ENCODE measurements around the gene P2RX7.
"Not testable (repeated sequence)": the region's sequence is repeated elsewhere in the genome, so short reads cannot be mapped to it uniquely, and the experiment has no call there.

P2RX7 gene

DNA sequence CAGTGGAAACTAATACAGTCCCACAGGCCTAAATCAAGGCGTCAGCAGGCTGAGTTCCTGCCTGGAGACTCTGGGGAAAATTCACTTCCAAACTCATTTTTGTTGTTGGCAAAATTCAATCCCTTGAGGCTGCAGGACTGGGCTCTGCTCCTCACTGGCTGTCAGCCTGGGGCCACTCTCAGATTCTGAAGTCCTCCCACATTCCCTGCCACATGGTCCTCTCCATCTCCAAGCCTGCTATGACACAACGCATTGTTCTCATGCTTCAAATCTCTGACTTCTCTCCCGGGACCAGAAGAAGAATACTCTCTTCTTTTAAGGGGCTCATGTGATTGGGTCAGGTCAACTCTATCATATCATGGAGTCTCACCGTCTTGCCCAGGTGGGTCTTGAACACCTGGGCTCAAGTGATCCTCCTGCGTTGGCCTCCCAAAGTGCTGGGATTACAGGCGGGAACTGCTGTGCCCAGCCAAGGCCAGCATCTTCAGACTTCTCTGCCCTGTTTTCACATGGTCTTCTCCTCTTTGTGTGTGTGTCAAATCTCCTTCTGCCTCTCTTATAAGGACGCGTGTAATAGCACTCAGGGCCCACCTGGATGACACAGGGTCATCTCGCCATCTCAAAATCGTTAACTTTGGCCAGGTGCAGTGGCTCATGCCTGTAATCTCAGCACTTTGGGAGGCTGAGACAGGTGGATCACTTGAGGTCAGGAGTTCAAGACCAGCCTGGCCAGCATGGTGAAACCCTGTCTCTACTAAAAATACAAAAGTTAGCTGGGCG, 9.7 kb downstream of the P2RX7 start:
- no peaks in the 10 kb centered on the region for H3F3A ChIP-seq (ENCODE audit: insufficient read depth, low read length)
- H3K36me3 ChIP-seq (ENCODE audit: insufficient read depth, low read length) = no peaks in the 10 kb centered on the region; the same call in 1 of the 2 replicates
- H3K4me3 ChIP-seq (ENCODE audit: low read depth, low read length, poor library complexity, severe bottlenecking) = no peak overlapping the region
- no peaks in the 10 kb centered on the region for H3K79me2 ChIP-seq (ENCODE audit: insufficient read depth, low read length)
- H3K9me2 ChIP-seq (ENCODE audit: low read depth, low read length) = no peaks in the 10 kb centered on the region
- H3K27ac ChIP-seq (ENCODE audit: low read depth, low read length, poor library complexity, severe bottlenecking) = no peak overlapping the region
- TF ChIP-seq, protein P1, sequence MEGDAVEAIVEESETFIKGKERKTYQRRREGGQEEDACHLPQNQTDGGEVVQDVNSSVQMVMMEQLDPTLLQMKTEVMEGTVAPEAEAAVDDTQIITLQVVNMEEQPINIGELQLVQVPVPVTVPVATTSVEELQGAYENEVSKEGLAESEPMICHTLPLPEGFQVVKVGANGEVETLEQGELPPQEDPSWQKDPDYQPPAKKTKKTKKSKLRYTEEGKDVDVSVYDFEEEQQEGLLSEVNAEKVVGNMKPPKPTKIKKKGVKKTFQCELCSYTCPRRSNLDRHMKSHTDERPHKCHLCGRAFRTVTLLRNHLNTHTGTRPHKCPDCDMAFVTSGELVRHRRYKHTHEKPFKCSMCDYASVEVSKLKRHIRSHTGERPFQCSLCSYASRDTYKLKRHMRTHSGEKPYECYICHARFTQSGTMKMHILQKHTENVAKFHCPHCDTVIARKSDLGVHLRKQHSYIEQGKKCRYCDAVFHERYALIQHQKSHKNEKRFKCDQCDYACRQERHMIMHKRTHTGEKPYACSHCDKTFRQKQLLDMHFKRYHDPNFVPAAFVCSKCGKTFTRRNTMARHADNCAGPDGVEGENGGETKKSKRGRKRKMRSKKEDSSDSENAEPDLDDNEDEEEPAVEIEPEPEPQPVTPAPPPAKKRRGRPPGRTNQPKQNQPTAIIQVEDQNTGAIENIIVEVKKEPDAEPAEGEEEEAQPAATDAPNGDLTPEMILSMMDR (IDR thresholded peaks at IDR 0.05; ENCODE audit: low read length) = no peak
- TF ChIP-seq EZH2 (IDR thresholded peaks at IDR 0.05; ENCODE audit: borderline replicate concordance, low read length) = no peak
- no peak overlapping the region for H3K9ac ChIP-seq (ENCODE audit: low read length)
- H3K27me3 ChIP-seq (ENCODE audit: insufficient read depth, low read length) = no peaks in the 10 kb centered on the region; the same call in 1 of the 2 replicates
- H3K4me2 ChIP-seq (ENCODE audit: low read length) = no peak overlapping the region
- peaks cover 18% of the 10 kb centered on the region for H3K4me1 ChIP-seq (ENCODE audit: insufficient read depth, low read length, severe bottlenecking)
- no peaks in the 10 kb centered on the region for H3K9me3 ChIP-seq (ENCODE audit: low read length)
- H4K20me1 ChIP-seq (ENCODE audit: insufficient read depth, low read length) = no peaks in the 10 kb centered on the region
- H2AFZ ChIP-seq (ENCODE audit: low read length) = no peak overlapping the region

GRCh38 chr12:121144416-121144914, 11.8 kb downstream of the P2RX7 start:
- no peaks in the 10 kb centered on the region; the same call in 1 of the 2 replicates for H3K27me3 ChIP-seq (ENCODE audit: insufficient read depth, low read length)
- H3K9me2 ChIP-seq (ENCODE audit: low read depth, low read length) = no peaks in the 10 kb centered on the region
- H3F3A ChIP-seq (ENCODE audit: insufficient read depth, low read length) = no peaks in the 10 kb centered on the region
- H3K79me2 ChIP-seq (ENCODE audit: insufficient read depth, low read length) = no peaks in the 10 kb centered on the region
- H3K4me3 ChIP-seq (ENCODE audit: low read depth, low read length, poor library complexity, severe bottlenecking) = no peak overlapping the region
- H3K9ac ChIP-seq (ENCODE audit: low read length) = no peak overlapping the region
- no peaks in the 10 kb centered on the region; the same call in 1 of the 2 replicates for H3K36me3 ChIP-seq (ENCODE audit: insufficient read depth, low read length)
- peaks cover 18% of the 10 kb centered on the region for H3K4me1 ChIP-seq (ENCODE audit: insufficient read depth, low read length, severe bottlenecking)
- H2AFZ ChIP-seq (ENCODE audit: low read length) = no peak overlapping the region
- H3K9me3 ChIP-seq (ENCODE audit: low read length) = no peaks in the 10 kb centered on the region
- no peak overlapping the region for H3K27ac ChIP-seq (ENCODE audit: low read depth, low read length, poor library complexity, severe bottlenecking)
- no peak overlapping the region for H3K4me2 ChIP-seq (ENCODE audit: low read length)
- TF ChIP-seq, protein P1 (IDR thresholded peaks at IDR 0.05; ENCODE audit: low read length) = no peak
- TF ChIP-seq EZH2 (IDR thresholded peaks at IDR 0.05; ENCODE audit: borderline replicate concordance, low read length) = no peak
- no peaks in the 10 kb centered on the region for H4K20me1 ChIP-seq (ENCODE audit: insufficient read depth, low read length)

DNA sequence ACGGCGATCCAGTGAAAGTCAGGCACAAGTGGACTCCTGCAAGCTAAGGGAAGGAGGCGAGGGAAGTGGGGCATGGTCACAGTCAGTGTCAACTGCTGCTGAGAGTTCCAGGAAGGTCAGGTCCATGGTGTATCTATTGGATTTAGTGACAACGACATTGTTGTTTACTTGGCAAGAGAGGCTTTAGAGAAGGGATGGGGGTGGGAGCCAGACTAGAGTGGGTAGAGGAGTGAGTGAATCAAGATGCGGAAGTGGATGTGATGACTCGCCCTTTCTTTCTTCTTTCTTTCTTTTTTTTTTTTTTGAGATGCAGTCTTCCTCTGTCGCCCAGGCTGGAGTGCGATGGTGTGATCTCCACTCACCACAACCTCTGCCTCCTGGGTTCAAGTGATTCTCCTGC, 12.5 kb downstream of the P2RX7 start:
- no peaks in the 10 kb centered on the region for H3K9me3 ChIP-seq (ENCODE audit: low read length)
- H3K36me3 ChIP-seq (ENCODE audit: insufficient read depth, low read length) = no peaks in the 10 kb centered on the region; the same call in 1 of the 2 replicates
- TF ChIP-seq, protein P1 (IDR thresholded peaks at IDR 0.05; ENCODE audit: low read length) = no peak
- TF ChIP-seq EZH2 (IDR thresholded peaks at IDR 0.05; ENCODE audit: borderline replicate concordance, low read length) = no peak
- no peaks in the 10 kb centered on the region for H3F3A ChIP-seq (ENCODE audit: insufficient read depth, low read length)
- H4K20me1 ChIP-seq (ENCODE audit: insufficient read depth, low read length) = no peaks in the 10 kb centered on the region
- H3K4me3 ChIP-seq (ENCODE audit: low read depth, low read length, poor library complexity, severe bottlenecking) = no peak overlapping the region
- no peaks in the 10 kb centered on the region; the same call in 1 of the 2 replicates for H3K27me3 ChIP-seq (ENCODE audit: insufficient read depth, low read length)
- H3K4me1 ChIP-seq (ENCODE audit: insufficient read depth, low read length, severe bottlenecking) = peaks cover 18% of the 10 kb centered on the region
- H3K4me2 ChIP-seq (ENCODE audit: low read length) = peak overlapping the region; percentile 43; the same call in 1 of the 2 replicates
- no peaks in the 10 kb centered on the region for H3K9me2 ChIP-seq (ENCODE audit: low read depth, low read length)
- H2AFZ ChIP-seq (ENCODE audit: low read length) = no peak overlapping the region
- H3K79me2 ChIP-seq (ENCODE audit: insufficient read depth, low read length) = no peaks in the 10 kb centered on the region
- no peak overlapping the region for H3K9ac ChIP-seq (ENCODE audit: low read length)
- no peak overlapping the region for H3K27ac ChIP-seq (ENCODE audit: low read depth, low read length, poor library complexity, severe bottlenecking)

DNA sequence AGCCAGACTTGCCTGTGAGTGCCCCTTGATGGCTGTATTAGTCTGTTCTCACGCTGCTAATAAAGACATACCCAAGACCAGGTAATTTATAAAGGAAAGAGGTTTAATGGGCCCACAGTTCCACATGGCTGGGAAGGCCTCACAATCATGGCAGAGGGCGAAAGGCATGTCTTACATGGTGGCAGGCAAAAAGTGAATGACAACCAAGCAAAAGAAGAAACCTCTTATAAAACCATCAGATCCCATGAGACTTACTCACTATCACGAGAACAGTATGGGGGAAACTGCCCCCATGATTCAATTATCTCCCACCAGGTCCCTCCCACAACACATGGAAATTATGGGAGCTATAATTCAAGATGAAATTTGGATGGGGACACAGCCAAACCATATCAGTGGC, 16.6 kb downstream of the P2RX7 start:
- not testable (repeated sequence) for H3K9ac ChIP-seq (ENCODE audit: low read length); H3K4me3 ChIP-seq (ENCODE audit: low read depth, low read length, poor library complexity, severe bottlenecking); H3K79me2 ChIP-seq (ENCODE audit: insufficient read depth, low read length); H3F3A ChIP-seq (ENCODE audit: insufficient read depth, low read length); H3K4me2 ChIP-seq (ENCODE audit: low read length); H4K20me1 ChIP-seq (ENCODE audit: insufficient read depth, low read length); H3K27ac ChIP-seq (ENCODE audit: low read depth, low read length, poor library complexity, severe bottlenecking); H2AFZ ChIP-seq (ENCODE audit: low read length); H3K9me3 ChIP-seq (ENCODE audit: low read length); H3K36me3 ChIP-seq (ENCODE audit: insufficient read depth, low read length); H3K9me2 ChIP-seq (ENCODE audit: low read depth, low read length); H3K27me3 ChIP-seq (ENCODE audit: insufficient read depth, low read length)
- peaks cover 11% of the 10 kb centered on the region for H3K4me1 ChIP-seq (ENCODE audit: insufficient read depth, low read length, severe bottlenecking)

Measured in OCI-LY1 (cell line).